ENCODE data around the gene PPP1R8.

PPP1R8 gene

GRCh38 chr1:27872059-27872801 lies 41.6 kb downstream of the PPP1R8 start, which contains the start of gene THEMIS2:
THEMIS2 (plus strand) TSS chr1:27872544; CDS start chr1:27872572, 28 bp downstream.
- Histone ChIP-seq H3K4me3 (peak within 1 kb of the TSS; percentile 84), H3K36me3 (ENCODE audit: insufficient read depth, low read length) (no peaks in the 10 kb centered on the region), H3K9me3 (ENCODE audit: low read depth, low read length) (no peaks in the 10 kb centered on the region), H3K9ac (ENCODE audit: insufficient read length) (no peak within 1 kb of the TSS), H3K27ac (no peak within 1 kb of the TSS)
- no peak for DNase-seq (ENCODE audit: low read depth, low spot score)
- TF ChIP-seq POLR2AphosphoS5 (IDR thresholded peaks at IDR 0.05; ENCODE audit: borderline replicate concordance, low read depth, low read length) (peak; percentile 41; the same call in 1 of the 2 replicates), FOXP2 (optimal IDR thresholded peaks at IDR 0.05; ENCODE audit: control extremely low read depth, extremely low read length, insufficient read depth) (no peak)

- no peak for DNase-seq (ENCODE audit: low read depth, low spot score)
- H3K36me3 ChIP-seq (ENCODE audit: insufficient read depth, low read length): no peaks in the 10 kb centered on the region
- H3K4me3 ChIP-seq: peak overlapping the region; percentile 84
- H3K9me3 ChIP-seq (ENCODE audit: low read depth, low read length): no peaks in the 10 kb centered on the region
- no peak overlapping the region for H3K27ac ChIP-seq
- no peak overlapping the region for H3K9ac ChIP-seq (ENCODE audit: insufficient read length)
- no peak for TF ChIP-seq EZH2 (IDR thresholded peaks at IDR 0.05)
- TF ChIP-seq POLR2AphosphoS5 (IDR thresholded peaks at IDR 0.05; ENCODE audit: borderline replicate concordance, low read depth, low read length): no peak
- no peak for TF ChIP-seq FOXP2 (optimal IDR thresholded peaks at IDR 0.05; ENCODE audit: control extremely low read depth, extremely low read length, insufficient read depth)
These were observed 42.4 kb downstream of the PPP1R8 start for GRCh38 chr1:27872802-27873551.

- DNase-seq (ENCODE audit: low read depth, low spot score): no peak
- Histone ChIP-seq H3K9ac (ENCODE audit: insufficient read length) (no peak overlapping the region), H3K36me3 (ENCODE audit: insufficient read depth, low read length) (no peaks in the 10 kb centered on the region), H3K9me3 (ENCODE audit: low read depth, low read length) (no peaks in the 10 kb centered on the region), H3K27ac (no peak overlapping the region), H3K4me3 (no peak overlapping the region)
- TF ChIP-seq EZH2 (IDR thresholded peaks at IDR 0.05) (no peak), POLR2AphosphoS5 (IDR thresholded peaks at IDR 0.05; ENCODE audit: borderline replicate concordance, low read depth, low read length) (no peak), FOXP2 (optimal IDR thresholded peaks at IDR 0.05; ENCODE audit: control extremely low read depth, extremely low read length, insufficient read depth) (no peak)
These were observed 43.2 kb downstream of the PPP1R8 start for GRCh38 chr1:27873671-27874384.

- DNase-seq (ENCODE audit: low read depth, low spot score): no peak
- no peak overlapping the region for H3K27ac ChIP-seq
These were observed 45.9 kb downstream of the PPP1R8 start for GRCh38 chr1:27876341-27877114.

GRCh38 chr1:27877115-27877416 lies 46.5 kb downstream of the PPP1R8 start:
- no peak for DNase-seq (ENCODE audit: low read depth, low spot score)
- no peak for TF ChIP-seq EZH2 (IDR thresholded peaks at IDR 0.05)
- TF ChIP-seq POLR2AphosphoS5 (IDR thresholded peaks at IDR 0.05; ENCODE audit: borderline replicate concordance, low read depth, low read length): no peak
- TF ChIP-seq FOXP2 (optimal IDR thresholded peaks at IDR 0.05; ENCODE audit: control extremely low read depth, extremely low read length, insufficient read depth): no peak
- no peaks in the 10 kb centered on the region for H3K9me3 ChIP-seq (ENCODE audit: low read depth, low read length)
- H3K9ac ChIP-seq (ENCODE audit: insufficient read length): no peak overlapping the region
- no peak overlapping the region for H3K27ac ChIP-seq
- no peaks in the 10 kb centered on the region for H3K36me3 ChIP-seq (ENCODE audit: insufficient read depth, low read length)
- H3K4me3 ChIP-seq: no peak overlapping the region

More at GRCh38 chr1:27876341-27877114, 45.9 kb downstream of the PPP1R8 start:
- Histone ChIP-seq H3K9ac (ENCODE audit: insufficient read length) (no peak overlapping the region), H3K4me3 (no peak overlapping the region), H3K9me3 (ENCODE audit: low read depth, low read length) (no peaks in the 10 kb centered on the region), H3K36me3 (ENCODE audit: insufficient read depth, low read length) (no peaks in the 10 kb centered on the region)
- TF ChIP-seq EZH2 (IDR thresholded peaks at IDR 0.05) (no peak), POLR2AphosphoS5 (IDR thresholded peaks at IDR 0.05; ENCODE audit: borderline replicate concordance, low read depth, low read length) (no peak), FOXP2 (optimal IDR thresholded peaks at IDR 0.05; ENCODE audit: control extremely low read depth, extremely low read length, insufficient read depth) (no peak)

- Histone ChIP-seq H3K9ac (ENCODE audit: insufficient read length) (no peak overlapping the region), H3K36me3 (ENCODE audit: insufficient read depth, low read length) (no peaks in the 10 kb centered on the region), H3K27ac (no peak overlapping the region), H3K4me3 (no peak overlapping the region), H3K9me3 (ENCODE audit: low read depth, low read length) (no peaks in the 10 kb centered on the region)
- TF ChIP-seq FOXP2 (optimal IDR thresholded peaks at IDR 0.05; ENCODE audit: control extremely low read depth, extremely low read length, insufficient read depth) (no peak), EZH2 (IDR thresholded peaks at IDR 0.05) (no peak), POLR2AphosphoS5 (IDR thresholded peaks at IDR 0.05; ENCODE audit: borderline replicate concordance, low read depth, low read length) (no peak)
- DNase-seq (ENCODE audit: low read depth, low spot score): no peak
These were observed 47.5 kb downstream of the PPP1R8 start for GRCh38 chr1:27878039-27878438.

GRCh38 chr1:27878787-27879335 lies 48.3 kb downstream of the PPP1R8 start:
- Histone ChIP-seq H3K9ac (ENCODE audit: insufficient read length) (no peak overlapping the region), H3K9me3 (ENCODE audit: low read depth, low read length) (no peaks in the 10 kb centered on the region), H3K36me3 (ENCODE audit: insufficient read depth, low read length) (no peaks in the 10 kb centered on the region), H3K4me3 (no peak overlapping the region), H3K27ac (no peak overlapping the region)
- DNase-seq (ENCODE audit: low read depth, low spot score): no peak
- TF ChIP-seq POLR2AphosphoS5 (IDR thresholded peaks at IDR 0.05; ENCODE audit: borderline replicate concordance, low read depth, low read length): no peak
- TF ChIP-seq FOXP2 (optimal IDR thresholded peaks at IDR 0.05; ENCODE audit: control extremely low read depth, extremely low read length, insufficient read depth): no peak
- no peak for TF ChIP-seq EZH2 (IDR thresholded peaks at IDR 0.05)

Measured in SK-N-MC (cell line).